Esophagus squamous epithelium (tissue), 5 donors: ENCODE data around the gene SORL1-AS1.

Source experiments
- DNase-seq: peaks from one replicate; lab custom pipeline; 2025; lab: John Stamatoyannopoulos, UW
- H3K27ac ChIP-seq, 4 donors: fragments of 200-600 bp; sonication (generic); one replicate each; pipeline ENCODE4 v1.5.1; 2016 to 2019; ENCODE audit warnings: mild to moderate bottlenecking in 1 of 4
- H3K27me3 ChIP-seq, 4 donors: fragments of 200-600 bp; sonication (generic); 1 replicate in 3 of 4; 2 replicates in 1 of 4; pipeline versions ENCODE4 v1.5.1 to v1.6.0; 2017 to 2021; ENCODE audit warnings: antibody characterized with exemption in 1 of 4
- H3K36me3 ChIP-seq, 3 donors: fragments of 200-600 bp; sonication (generic); one replicate each; pipeline ENCODE4 v1.5.1; 2016 to 2019
- H3K4me1 ChIP-seq, 3 donors: fragments of 200-600 bp; sonication (generic); one replicate each; pipeline ENCODE4 v1.5.1; 2017 to 2019
- H3K4me3 ChIP-seq, 4 donors: fragments of 200-600 bp; sonication (generic); 1 replicate in 3 of 4; 2 replicates in 1 of 4; pipeline ENCODE4 v1.5.1; 2016 to 2019; ENCODE audit warnings: mild to moderate bottlenecking in 2 of 4, moderate library complexity in 1 of 4
- H3K9me3 ChIP-seq, 3 donors: fragments of 200-600 bp; sonication (generic); one replicate each; pipeline ENCODE4 v1.5.1; 2016 to 2019
- POLR2A ChIP-seq, 4 donors: fragments of 450-650 bp; IDR thresholded peaks; one replicate each; pipeline ENCODE4 v1.6.1; 2017; ENCODE audit warnings: antibody characterized with exemption in 4 of 4, mild to moderate bottlenecking in 4 of 4, moderate library complexity in 3 of 4
- WGBS, 2 donors: methylation state at CpG; one replicate each; pipeline ENCODE4 v1.1.5; 2018; 5-methylcytosine and 5-hydroxymethylcytosine counted together
- intact Hi-C: fragments of 100-400 bp; cut with DNase I; formaldehyde crosslinking; loops from one replicate; pipeline ENCODE4 v1.15.0; 2022
- TF ChIP-seq, protein P1 (sequence below), 6 experiments: fragments of 450-650 bp in 4 of 6; fragments of 200-600 bp in 2 of 6; sonication (generic) in 2 of 6; IDR thresholded peaks; one replicate each; pipeline ENCODE4 v1.5.1; 2016 to 2019; ENCODE audit warnings: antibody characterized with exemption in 6 of 6, mild to moderate bottlenecking in 4 of 6, moderate library complexity in 4 of 6
- donor health status: DM: yes; HTN: yes; CAD: no.

Gene SORL1-AS1

DNA sequence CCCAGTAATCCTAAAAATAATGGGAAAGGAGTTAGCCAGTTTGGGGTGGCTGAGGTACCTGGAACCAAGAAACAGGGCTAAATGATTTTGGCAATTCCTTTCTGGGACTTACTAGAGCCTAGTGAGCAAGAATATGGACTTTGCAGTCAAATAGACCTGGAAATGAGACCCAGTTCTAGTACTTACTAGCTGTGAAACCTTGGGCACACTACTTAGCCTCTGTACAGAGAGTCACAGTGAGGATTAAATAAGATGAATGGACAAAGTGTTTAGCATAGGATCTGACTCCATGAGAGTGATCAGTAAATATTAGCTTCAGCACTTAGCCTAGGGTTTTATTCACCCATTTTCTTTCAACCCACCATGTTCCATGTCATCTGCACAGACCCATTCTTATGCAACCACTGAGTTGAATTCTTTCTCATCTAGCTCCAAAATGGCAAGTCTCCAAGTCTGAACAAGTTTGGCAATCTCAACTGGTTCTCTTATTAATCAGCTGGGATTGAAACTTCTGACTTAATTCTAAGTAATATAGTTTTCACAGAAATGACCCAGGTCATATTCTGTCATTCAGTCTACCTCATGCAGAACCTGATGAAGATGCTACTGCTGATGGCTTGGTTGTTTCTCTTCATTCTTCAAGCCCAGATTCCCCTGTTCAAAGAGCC lies 15.6 kb downstream of the SORL1-AS1 start:
- TF ChIP-seq POLR2A (IDR thresholded peaks at IDR 0.05) = no peak
- TF ChIP-seq, protein P1, sequence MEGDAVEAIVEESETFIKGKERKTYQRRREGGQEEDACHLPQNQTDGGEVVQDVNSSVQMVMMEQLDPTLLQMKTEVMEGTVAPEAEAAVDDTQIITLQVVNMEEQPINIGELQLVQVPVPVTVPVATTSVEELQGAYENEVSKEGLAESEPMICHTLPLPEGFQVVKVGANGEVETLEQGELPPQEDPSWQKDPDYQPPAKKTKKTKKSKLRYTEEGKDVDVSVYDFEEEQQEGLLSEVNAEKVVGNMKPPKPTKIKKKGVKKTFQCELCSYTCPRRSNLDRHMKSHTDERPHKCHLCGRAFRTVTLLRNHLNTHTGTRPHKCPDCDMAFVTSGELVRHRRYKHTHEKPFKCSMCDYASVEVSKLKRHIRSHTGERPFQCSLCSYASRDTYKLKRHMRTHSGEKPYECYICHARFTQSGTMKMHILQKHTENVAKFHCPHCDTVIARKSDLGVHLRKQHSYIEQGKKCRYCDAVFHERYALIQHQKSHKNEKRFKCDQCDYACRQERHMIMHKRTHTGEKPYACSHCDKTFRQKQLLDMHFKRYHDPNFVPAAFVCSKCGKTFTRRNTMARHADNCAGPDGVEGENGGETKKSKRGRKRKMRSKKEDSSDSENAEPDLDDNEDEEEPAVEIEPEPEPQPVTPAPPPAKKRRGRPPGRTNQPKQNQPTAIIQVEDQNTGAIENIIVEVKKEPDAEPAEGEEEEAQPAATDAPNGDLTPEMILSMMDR (IDR thresholded peaks at IDR 0.05) = no peak
- Histone ChIP-seq H3K36me3 (no peaks in the 10 kb centered on the region), H3K9me3 (no peaks in the 10 kb centered on the region), H3K4me3 (no peak overlapping the region), H3K27ac (peak overlapping the region in 1 of 4 donors; percentile 9), H3K27me3 (no peaks in the 10 kb centered on the region), H3K4me1 (peaks cover 11 to 74% (median 18%) of the 10 kb centered on the region in 3 donors)
- intact Hi-C loops = no loop called here
- no peak for DNase-seq

DNA sequence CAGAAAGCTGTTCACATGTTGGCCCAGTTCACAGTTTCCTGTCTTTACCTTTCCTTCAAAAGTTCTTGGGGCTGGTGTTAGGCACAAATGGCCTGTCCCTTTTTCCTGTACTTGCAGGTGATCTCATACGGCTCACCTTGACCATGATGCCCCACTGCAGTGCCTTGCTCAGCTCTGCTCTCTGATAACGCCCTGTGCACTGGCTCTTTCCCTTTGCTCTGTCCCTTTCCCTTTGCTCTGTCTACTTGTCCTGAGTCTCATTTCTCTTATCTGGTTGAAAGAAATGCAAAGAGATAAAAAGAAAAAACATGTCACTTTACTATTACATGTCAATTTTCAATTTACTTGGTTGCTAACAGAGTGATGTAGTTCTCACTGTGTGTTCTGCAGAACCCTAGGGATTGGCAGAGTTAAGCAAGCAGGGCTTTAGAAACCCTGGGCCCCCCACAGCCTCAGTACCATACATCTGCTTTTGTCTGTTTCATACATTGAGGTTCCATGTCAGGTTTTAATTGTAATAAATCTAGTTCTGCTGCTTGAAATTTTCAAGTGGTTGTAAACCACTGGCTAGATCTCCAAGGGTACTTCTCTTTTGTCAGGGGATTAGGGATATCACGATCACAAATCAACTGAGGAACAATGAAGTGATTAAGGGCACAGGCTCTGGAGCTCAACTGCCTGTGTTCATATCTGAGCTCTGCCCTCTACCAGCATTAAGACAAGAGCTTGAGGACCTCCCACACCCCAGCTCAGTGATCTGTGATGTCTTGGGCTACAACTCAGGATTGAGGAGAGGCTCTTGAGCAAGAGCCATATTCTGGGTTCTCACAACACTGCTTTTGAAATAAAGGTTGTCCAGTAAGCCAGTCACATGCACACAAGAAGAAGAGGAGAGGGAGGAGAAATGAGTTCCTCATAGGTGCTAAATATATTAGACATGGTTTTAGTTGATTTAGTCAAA lies 16.9 kb downstream of the SORL1-AS1 start:
- WGBS, 2 donors = 49 to 79% methylated on average over 3 of the region's 3 CpGs
- Histone ChIP-seq H3K27me3 (no peaks in the 10 kb centered on the region), H3K27ac (peak overlapping the region in 1 of 4 donors; percentile 52), H3K4me1 (peaks cover 11 to 61% (median 18%) of the 10 kb centered on the region in 3 donors), H3K9me3 (no peaks in the 10 kb centered on the region), H3K4me3 (no peak overlapping the region), H3K36me3 (no peaks in the 10 kb centered on the region)
- intact Hi-C loops = no loop called here
- no peak for DNase-seq
- no peak for TF ChIP-seq POLR2A (IDR thresholded peaks at IDR 0.05)
- TF ChIP-seq, protein P1 (IDR thresholded peaks at IDR 0.05) = no peak

DNA sequence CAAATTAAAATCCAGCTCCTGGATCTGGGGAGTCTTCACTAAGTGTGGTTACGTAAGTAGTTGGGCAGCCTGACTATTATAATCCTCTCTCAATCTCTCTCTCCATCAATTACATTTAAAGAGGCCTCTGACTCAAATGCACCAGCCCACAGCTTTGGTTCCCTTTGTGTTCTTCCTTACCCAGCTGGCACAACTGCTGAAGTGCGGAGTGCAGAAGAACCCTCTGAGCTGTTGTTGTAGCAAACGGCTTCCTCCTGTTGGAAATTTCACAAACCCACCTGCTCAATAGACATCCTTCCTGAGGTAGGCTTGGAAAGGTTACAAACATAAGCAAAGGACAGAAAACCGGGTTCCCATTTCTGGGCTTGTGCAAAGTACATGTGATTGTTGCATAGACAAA lies 17.6 kb downstream of the SORL1-AS1 start:
- no peak for DNase-seq
- WGBS, 2 donors = 22 to 37% methylated on average over 4 of the region's 4 CpGs
- intact Hi-C loops = no loop called here
- H3K27me3 ChIP-seq = no peaks in the 10 kb centered on the region
- peak overlapping the region in 1 of 4 donors; percentile 52 for H3K27ac ChIP-seq
- TF ChIP-seq, protein P1 (IDR thresholded peaks at IDR 0.05) = no peak
- TF ChIP-seq POLR2A (IDR thresholded peaks at IDR 0.05) = no peak
- no peak overlapping the region for H3K4me3 ChIP-seq
- H3K4me1 ChIP-seq = peaks cover 11 to 54% (median 18%) of the 10 kb centered on the region in 3 donors
- no peaks in the 10 kb centered on the region for H3K36me3 ChIP-seq
- no peaks in the 10 kb centered on the region for H3K9me3 ChIP-seq

DNA sequence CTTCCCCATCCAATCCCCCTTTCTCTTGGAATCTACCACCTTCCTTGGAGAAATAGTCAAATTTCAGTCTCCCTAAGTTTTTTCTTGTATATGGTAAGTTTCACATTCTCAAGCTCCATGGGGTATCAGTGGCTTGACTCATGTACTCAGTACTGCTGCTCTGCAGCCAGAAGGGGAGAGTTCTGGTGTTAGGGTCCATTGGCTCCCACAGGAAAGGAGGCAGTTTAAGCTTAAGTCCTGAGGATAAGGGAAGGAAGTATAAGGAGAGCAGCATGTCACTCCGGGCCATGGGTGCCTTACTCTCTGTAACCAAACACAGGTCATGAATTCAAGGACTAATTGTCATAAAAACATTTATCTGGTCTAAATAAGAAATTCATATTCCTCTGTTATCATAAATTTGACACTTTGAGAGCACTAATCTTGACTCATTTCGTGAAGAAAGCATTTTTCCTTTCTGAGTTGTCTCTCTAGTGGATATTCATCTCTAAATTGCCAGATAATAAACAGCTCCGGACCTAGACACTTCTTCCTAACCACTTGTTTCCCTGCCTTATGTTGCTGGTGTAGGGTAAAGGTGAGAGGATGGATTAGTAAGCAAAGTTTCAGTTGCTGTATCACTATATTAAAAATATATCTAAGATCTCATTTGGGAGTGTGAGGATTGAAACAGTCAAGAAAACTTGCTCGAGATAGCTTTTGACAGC lies 20.8 kb downstream of the SORL1-AS1 start:
- intact Hi-C loops = no loop called here
- Histone ChIP-seq H3K27ac (no peak overlapping the region), H3K4me1 (peaks cover 10 to 32% (median 10%) of the 10 kb centered on the region in 3 donors), H3K36me3 (no peaks in the 10 kb centered on the region), H3K9me3 (no peaks in the 10 kb centered on the region), H3K4me3 (no peak overlapping the region), H3K27me3 (peaks cover 0 to 18% (median 0%) of the 10 kb centered on the region in 4 donors)
- no peak for TF ChIP-seq POLR2A (IDR thresholded peaks at IDR 0.05)
- TF ChIP-seq, protein P1 (IDR thresholded peaks at IDR 0.05) = no peak
- DNase-seq = no peak
- 80 to 85% methylated on average over 4 of the region's 4 CpGs for WGBS, 2 donors
